ENCODE data around the gene LDLRAD4. TPM values are rescaled to one million over a fixed set of nuclear protein-coding genes. Genes with fewer than 3 reads are reported as not detected.

LDLRAD4 gene
- total and polyA plus RNA-seq, 2 experiments from 2014 or later: 0.73 to 1.9 TPM

DNA sequence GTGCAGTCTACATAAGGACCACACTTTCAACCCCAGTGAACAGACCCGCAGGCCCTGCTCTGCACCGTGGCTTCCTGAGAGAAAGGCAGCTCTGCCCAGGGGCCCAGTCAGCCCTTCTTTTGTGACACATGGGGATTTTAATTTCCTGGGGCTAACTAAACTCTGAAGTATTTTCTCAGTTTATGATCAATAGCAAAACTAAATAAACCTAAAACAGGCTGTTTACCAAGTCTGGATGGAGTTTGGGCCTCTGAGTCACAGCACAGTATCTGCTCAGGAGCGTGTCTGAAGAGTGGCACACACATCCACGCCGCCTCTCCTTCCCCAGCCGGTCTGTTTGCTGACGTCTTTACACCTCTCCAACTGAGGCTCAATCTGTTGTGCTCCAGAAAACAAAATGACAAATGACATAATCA, 72.3 kb downstream of the LDLRAD4 start:
- peaks cover 6% of the 10 kb centered on the region for H3K27me3 Mint-ChIP-seq (ENCODE audit: insufficient read depth, low read depth, poor library complexity)
- no peak overlapping the region for H3K27ac Mint-ChIP-seq
- no peak overlapping the region for H3K4me3 Mint-ChIP-seq
- H3K9me3 Mint-ChIP-seq: no peaks in the 10 kb centered on the region
- Histone ChIP-seq H3K4me1 (ENCODE audit: insufficient read depth) (no peaks in the 10 kb centered on the region), H3K9me2 (ENCODE audit: insufficient read depth) (no peaks in the 10 kb centered on the region), H3K4me2 (no peak overlapping the region), H3K79me2 (replicated peaks; ENCODE audit: insufficient read depth) (no peaks in the 10 kb centered on the region), H3K27ac (ENCODE audit: low read depth) (no peak overlapping the region), H3K4me3 (no peak overlapping the region), H3K36me3 (ENCODE audit: insufficient read depth) (no peaks in the 10 kb centered on the region), H4K20me1 (replicated peaks; ENCODE audit: insufficient read depth) (no peaks in the 10 kb centered on the region), H2AFZ (no peak overlapping the region), H3F3A (replicated peaks; ENCODE audit: low read depth) (no peaks in the 10 kb centered on the region), H3K27me3 (ENCODE audit: insufficient read depth) (no peaks in the 10 kb centered on the region)
- TF ChIP-seq, protein P1, sequence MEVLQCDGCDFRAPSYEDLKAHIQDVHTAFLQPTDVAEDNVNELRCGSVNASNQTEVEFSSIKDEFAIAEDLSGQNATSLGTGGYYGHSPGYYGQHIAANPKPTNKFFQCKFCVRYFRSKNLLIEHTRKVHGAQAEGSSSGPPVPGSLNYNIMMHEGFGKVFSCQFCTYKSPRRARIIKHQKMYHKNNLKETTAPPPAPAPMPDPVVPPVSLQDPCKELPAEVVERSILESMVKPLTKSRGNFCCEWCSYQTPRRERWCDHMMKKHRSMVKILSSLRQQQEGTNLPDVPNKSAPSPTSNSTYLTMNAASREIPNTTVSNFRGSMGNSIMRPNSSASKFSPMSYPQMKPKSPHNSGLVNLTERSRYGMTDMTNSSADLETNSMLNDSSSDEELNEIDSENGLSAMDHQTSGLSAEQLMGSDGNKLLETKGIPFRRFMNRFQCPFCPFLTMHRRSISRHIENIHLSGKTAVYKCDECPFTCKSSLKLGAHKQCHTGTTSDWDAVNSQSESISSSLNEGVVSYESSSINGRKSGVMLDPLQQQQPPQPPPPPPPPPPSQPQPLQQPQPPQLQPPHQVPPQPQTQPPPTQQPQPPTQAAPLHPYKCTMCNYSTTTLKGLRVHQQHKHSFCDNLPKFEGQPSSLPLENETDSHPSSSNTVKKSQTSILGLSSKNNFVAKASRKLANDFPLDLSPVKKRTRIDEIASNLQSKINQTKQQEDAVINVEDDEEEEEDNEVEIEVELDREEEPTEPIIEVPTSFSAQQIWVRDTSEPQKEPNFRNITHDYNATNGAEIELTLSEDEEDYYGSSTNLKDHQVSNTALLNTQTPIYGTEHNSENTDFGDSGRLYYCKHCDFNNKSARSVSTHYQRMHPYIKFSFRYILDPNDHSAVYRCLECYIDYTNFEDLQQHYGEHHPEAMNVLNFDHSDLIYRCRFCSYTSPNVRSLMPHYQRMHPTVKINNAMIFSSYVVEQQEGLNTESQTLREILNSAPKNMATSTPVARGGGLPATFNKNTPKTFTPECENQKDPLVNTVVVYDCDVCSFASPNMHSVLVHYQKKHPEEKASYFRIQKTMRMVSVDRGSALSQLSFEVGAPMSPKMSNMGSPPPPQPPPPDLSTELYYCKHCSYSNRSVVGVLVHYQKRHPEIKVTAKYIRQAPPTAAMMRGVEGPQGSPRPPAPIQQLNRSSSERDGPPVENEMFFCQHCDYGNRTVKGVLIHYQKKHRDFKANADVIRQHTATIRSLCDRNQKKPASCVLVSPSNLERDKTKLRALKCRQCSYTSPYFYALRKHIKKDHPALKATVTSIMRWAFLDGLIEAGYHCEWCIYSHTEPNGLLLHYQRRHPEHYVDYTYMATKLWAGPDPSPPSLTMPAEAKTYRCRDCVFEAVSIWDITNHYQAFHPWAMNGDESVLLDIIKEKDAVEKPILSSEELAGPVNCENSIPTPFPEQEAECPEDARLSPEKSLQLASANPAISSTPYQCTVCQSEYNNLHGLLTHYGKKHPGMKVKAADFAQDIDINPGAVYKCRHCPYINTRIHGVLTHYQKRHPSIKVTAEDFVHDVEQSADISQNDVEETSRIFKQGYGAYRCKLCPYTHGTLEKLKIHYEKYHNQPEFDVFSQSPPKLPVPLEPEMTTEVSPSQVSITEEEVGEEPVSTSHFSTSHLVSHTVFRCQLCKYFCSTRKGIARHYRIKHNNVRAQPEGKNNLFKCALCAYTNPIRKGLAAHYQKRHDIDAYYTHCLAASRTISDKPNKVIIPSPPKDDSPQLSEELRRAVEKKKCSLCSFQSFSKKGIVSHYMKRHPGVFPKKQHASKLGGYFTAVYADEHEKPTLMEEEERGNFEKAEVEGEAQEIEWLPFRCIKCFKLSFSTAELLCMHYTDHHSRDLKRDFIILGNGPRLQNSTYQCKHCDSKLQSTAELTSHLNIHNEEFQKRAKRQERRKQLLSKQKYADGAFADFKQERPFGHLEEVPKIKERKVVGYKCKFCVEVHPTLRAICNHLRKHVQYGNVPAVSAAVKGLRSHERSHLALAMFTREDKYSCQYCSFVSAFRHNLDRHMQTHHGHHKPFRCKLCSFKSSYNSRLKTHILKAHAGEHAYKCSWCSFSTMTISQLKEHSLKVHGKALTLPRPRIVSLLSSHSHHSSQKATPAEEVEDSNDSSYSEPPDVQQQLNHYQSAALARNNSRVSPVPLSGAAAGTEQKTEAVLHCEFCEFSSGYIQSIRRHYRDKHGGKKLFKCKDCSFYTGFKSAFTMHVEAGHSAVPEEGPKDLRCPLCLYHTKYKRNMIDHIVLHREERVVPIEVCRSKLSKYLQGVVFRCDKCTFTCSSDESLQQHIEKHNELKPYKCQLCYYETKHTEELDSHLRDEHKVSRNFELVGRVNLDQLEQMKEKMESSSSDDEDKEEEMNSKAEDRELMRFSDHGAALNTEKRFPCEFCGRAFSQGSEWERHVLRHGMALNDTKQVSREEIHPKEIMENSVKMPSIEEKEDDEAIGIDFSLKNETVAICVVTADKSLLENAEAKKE (CRISPR knock-in tag; IDR thresholded peaks at IDR 0.05): no peak
- TF ChIP-seq, protein P2, sequence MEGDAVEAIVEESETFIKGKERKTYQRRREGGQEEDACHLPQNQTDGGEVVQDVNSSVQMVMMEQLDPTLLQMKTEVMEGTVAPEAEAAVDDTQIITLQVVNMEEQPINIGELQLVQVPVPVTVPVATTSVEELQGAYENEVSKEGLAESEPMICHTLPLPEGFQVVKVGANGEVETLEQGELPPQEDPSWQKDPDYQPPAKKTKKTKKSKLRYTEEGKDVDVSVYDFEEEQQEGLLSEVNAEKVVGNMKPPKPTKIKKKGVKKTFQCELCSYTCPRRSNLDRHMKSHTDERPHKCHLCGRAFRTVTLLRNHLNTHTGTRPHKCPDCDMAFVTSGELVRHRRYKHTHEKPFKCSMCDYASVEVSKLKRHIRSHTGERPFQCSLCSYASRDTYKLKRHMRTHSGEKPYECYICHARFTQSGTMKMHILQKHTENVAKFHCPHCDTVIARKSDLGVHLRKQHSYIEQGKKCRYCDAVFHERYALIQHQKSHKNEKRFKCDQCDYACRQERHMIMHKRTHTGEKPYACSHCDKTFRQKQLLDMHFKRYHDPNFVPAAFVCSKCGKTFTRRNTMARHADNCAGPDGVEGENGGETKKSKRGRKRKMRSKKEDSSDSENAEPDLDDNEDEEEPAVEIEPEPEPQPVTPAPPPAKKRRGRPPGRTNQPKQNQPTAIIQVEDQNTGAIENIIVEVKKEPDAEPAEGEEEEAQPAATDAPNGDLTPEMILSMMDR (conservative IDR thresholded peaks at IDR 0.05; ENCODE audit: low read depth in 2 of 2): no peak
- TF ChIP-seq NANOG (IDR thresholded peaks at IDR 0.05; ENCODE audit: borderline replicate concordance): no peak
- no peak for TF ChIP-seq CREB1 (CRISPR knock-in tag; IDR thresholded peaks at IDR 0.05; ENCODE audit: low read depth)
- DNase-seq (ENCODE audit: low spot score) (no peak), ATAC-seq (no peak)
- no peaks in the 10 kb centered on the region for H3K36me3 Mint-ChIP-seq (ENCODE audit: low read depth)
- no peaks in the 10 kb centered on the region; the same call in 2 of the 3 replicates for H3K4me1 Mint-ChIP-seq

DNA sequence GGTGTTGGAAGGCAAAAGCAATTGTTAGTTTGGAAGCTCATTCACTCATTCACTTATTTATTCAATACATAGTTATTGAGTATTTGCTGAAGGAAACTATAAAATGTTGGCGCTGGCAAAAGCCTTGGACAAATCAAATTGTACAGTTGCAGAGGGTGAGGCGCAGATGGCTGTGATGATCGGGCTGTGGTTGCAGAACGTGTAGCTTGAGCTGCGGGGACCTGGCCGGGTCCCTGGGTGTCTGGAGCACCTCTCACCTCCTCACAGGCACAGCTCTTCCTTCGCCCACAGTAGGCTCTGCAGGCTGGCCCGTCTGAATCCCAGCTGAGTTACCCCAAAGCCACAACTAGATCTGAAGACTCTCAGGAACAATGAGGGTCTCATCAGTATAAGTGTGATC, 72.7 kb downstream of the LDLRAD4 start:
- H3K4me1 Mint-ChIP-seq: no peaks in the 10 kb centered on the region; the same call in 2 of the 3 replicates
- Histone ChIP-seq H3K27me3 (ENCODE audit: insufficient read depth) (no peaks in the 10 kb centered on the region), H3F3A (replicated peaks; ENCODE audit: low read depth) (no peaks in the 10 kb centered on the region), H3K79me2 (replicated peaks; ENCODE audit: insufficient read depth) (no peaks in the 10 kb centered on the region), H3K4me2 (no peak overlapping the region), H3K4me3 (no peak overlapping the region), H3K4me1 (ENCODE audit: insufficient read depth) (no peaks in the 10 kb centered on the region), H3K27ac (ENCODE audit: low read depth) (no peak overlapping the region), H3K36me3 (ENCODE audit: insufficient read depth) (no peaks in the 10 kb centered on the region), H4K20me1 (replicated peaks; ENCODE audit: insufficient read depth) (no peaks in the 10 kb centered on the region), H3K9me2 (ENCODE audit: insufficient read depth) (no peaks in the 10 kb centered on the region), H2AFZ (no peak overlapping the region)
- no peaks in the 10 kb centered on the region for H3K9me3 Mint-ChIP-seq
- no peak overlapping the region for H3K4me3 Mint-ChIP-seq
- no peak overlapping the region for H3K27ac Mint-ChIP-seq
- TF ChIP-seq ZNF114 (CRISPR knock-in tag; IDR thresholded peaks at IDR 0.05) (no peak), EZH2 (IDR thresholded peaks at IDR 0.05; ENCODE audit: low read depth, unreplicated experiment) (no peak)
- no peak for ATAC-seq
- peaks cover 6% of the 10 kb centered on the region for H3K27me3 Mint-ChIP-seq (ENCODE audit: insufficient read depth, low read depth, poor library complexity)
- H3K36me3 Mint-ChIP-seq (ENCODE audit: low read depth): no peaks in the 10 kb centered on the region
- DNase-seq (ENCODE audit: low spot score): no peak

Measured in GM23338 (cell line).